Measurements from ENCODE around the gene IFT74. TPM values are rescaled to one million over a fixed set of nuclear protein-coding genes. Genes with fewer than 3 reads are reported as not detected.

Gene IFT74
- total and polyA plus RNA-seq, 2 of the 13 experiments (the other 11 are each of a cell fraction or from before 2014, with no cell fraction given) = 4.2 to 12.3 TPM

- FAIRE-seq (no peak), ATAC-seq (no peak), DNase-seq (ENCODE audit: low spot score) (no peak)
- Histone ChIP-seq H3K27me3 (ENCODE audit: control insufficient read depth in 1 of 2, insufficient read depth in 2 of 2, low read length in 2 of 2) (no peaks in the 10 kb centered on the region), H3K4me2 (ENCODE audit: low read depth, low read length) (no peak overlapping the region), H2AFZ (ENCODE audit: low read length) (no peak overlapping the region), H3K9ac (ENCODE audit: insufficient read depth, low read depth, low read length) (no peak overlapping the region), H3K9me3 (ENCODE audit: low read length) (no peaks in the 10 kb centered on the region), H3K79me2 (ENCODE audit: insufficient read depth, low read length) (no peaks in the 10 kb centered on the region), H3K4me1 (ENCODE audit: insufficient read depth, low read length) (peaks cover 8% of the 10 kb centered on the region), H3K27ac (ENCODE audit: extremely low read length, insufficient read depth, low read length) (no peak overlapping the region), H3K36me3 (replicated peaks in 1 of 2; ENCODE audit: control insufficient read depth in 1 of 2, insufficient read depth in 2 of 2, low read length in 2 of 2) (no peaks in the 10 kb centered on the region), H4K20me1 (ENCODE audit: insufficient read depth, low read length) (no peaks in the 10 kb centered on the region), H3K4me3 (replicated peaks in 1 of 3; ENCODE audit: insufficient read depth in 1 of 3, low read depth in 2 of 3, low read length in 3 of 3) (no peak overlapping the region)
- no TSS peak for BruUV-seq (replicated peaks)
- ChIA-PET POLR2A (no interaction called here), CTCF (ENCODE audit: low intra/inter-chr PET ratio, low total read pairs) (no interaction called here)
- in situ Hi-C loops (cut with HindIII; ENCODE audit: extremely low pct_ligation_motif_present, low pct_unique_long_range_greater_than_20kb) (no loop called here), intact Hi-C loops (cut with micrococcal nuclease; ENCODE audit: unreplicated experiment) (no loop called here)
- TF ChIP-seq, protein P1, sequence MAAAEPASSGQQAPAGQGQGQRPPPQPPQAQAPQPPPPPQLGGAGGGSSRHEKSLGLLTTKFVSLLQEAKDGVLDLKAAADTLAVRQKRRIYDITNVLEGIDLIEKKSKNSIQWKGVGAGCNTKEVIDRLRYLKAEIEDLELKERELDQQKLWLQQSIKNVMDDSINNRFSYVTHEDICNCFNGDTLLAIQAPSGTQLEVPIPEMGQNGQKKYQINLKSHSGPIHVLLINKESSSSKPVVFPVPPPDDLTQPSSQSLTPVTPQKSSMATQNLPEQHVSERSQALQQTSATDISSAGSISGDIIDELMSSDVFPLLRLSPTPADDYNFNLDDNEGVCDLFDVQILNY (CRISPR knock-in tag; conservative IDR thresholded peaks at IDR 0.05) = no peak
- TF ChIP-seq HCFC1 (IDR thresholded peaks at IDR 0.05; ENCODE audit: low read depth, low read length) (no peak), TP53 (CRISPR knock-in tag; conservative IDR thresholded peaks at IDR 0.05) (no peak), HHEX (CRISPR knock-in tag; IDR thresholded peaks at IDR 0.05) (no peak), THAP9 (CRISPR knock-in tag; IDR thresholded peaks at IDR 0.05; ENCODE audit: borderline replicate concordance) (no peak), HNRNPH1 (optimal IDR thresholded peaks at IDR 0.05; ENCODE audit: low read depth, low read length) (no peak)
These were observed 103.7 kb downstream of the IFT74 start for GRCh38 chr9:27059907-27060306.

Measured in HepG2 (cell line).